Panc1 (cell line): ENCODE data around the gene FCGBP. TPM values are rescaled to one million over a fixed set of nuclear protein-coding genes. Genes with fewer than 3 reads are reported as not detected.

ENCODE experiments used
- ATAC-seq: fragments of 200-7000 bp; cut with Tn5 transposase; 2 replicates; pipeline ENCODE4 v1.9.1; 2020; ENCODE audit warnings: mild to moderate bottlenecking, moderate library complexity
- BruUV-seq: library from RNA; stranded (reverse); fragments of 400-500 nt; replicated peaks from 2 replicates; lab custom pipeline; 2021; lab: Mats Ljungman, UMichigan
- CTCF ChIA-PET: fragments of 300-600 bp; sonication (Branson Sonifier 250); formaldehyde crosslinking; loops from one replicate; lab custom pipeline; 2022; ENCODE audit warnings: antibody characterized with exemption; lab: Charles Lee
- POLR2A ChIA-PET: fragments of 300-600 bp; sonication (Branson Sonifier 250); formaldehyde crosslinking; loops from one replicate; lab custom pipeline; 2022; ENCODE audit warnings: antibody characterized with exemption; lab: Charles Lee
- DNase-seq: peaks from one replicate; pipeline ENCODE4 v3.0.0-alpha.2; 2010; ENCODE audit warnings: low read depth, low spot score
- H3K27ac ChIP-seq: 2 replicates; pipeline ENCODE4 v1.5.1; 2011; ENCODE audit warnings: mild to moderate bottlenecking, low read length, inconsistent platforms
- H3K27me3 ChIP-seq: fragments of 200-500 bp; sonication (Bioruptor generic); 2 replicates; pipeline ENCODE4 v1.6.0; 2014; ENCODE audit warnings: low read length, inconsistent platforms; ENCODE audit not compliant: control insufficient read depth, insufficient read depth
- H3K36me3 ChIP-seq: fragments of 200-500 bp; sonication (Bioruptor generic); 2 replicates; pipeline ENCODE4 v1.5.1; 2014; ENCODE audit warnings: inconsistent platforms, mild to moderate bottlenecking, low read length, moderate library complexity; ENCODE audit not compliant: control insufficient read depth, insufficient read depth
- H3K4me1 ChIP-seq: 2 replicates; pipeline ENCODE4 v1.5.1; 2011; ENCODE audit warnings: inconsistent platforms, mild to moderate bottlenecking, low read length, moderate library complexity; ENCODE audit not compliant: control insufficient read depth, insufficient read depth
- H3K4me3 ChIP-seq, 2 experiments: 2 replicates each; pipeline ENCODE4 v1.5.1; 2011 to 2012; ENCODE audit warnings: low read depth in 2 of 2, low read length in 2 of 2, mild to moderate bottlenecking in 2 of 2, inconsistent platforms in 1 of 2, moderate library complexity in 1 of 2
- H3K9me3 ChIP-seq: fragments of 200-500 bp; sonication (Bioruptor generic); 2 replicates; pipeline ENCODE4 v1.5.1; 2014; ENCODE audit warnings: low read depth, mild to moderate bottlenecking, inconsistent platforms, low read length, moderate library complexity; ENCODE audit not compliant: control insufficient read depth, insufficient read depth
- CTCF ChIP-seq: fragments of 450-650 bp; IDR thresholded peaks from 2 replicates; pipeline ENCODE4 v1.5.1; 2017; ENCODE audit warnings: mild to moderate bottlenecking
- POLR2AphosphoS5 ChIP-seq: IDR thresholded peaks from 2 replicates; pipeline ENCODE4 v1.6.1; 2012; ENCODE audit warnings: mild to moderate bottlenecking, low read depth, low read length, moderate library complexity
- REST ChIP-seq, 2 experiments: IDR thresholded peaks; 2 replicates each; pipeline ENCODE4 v1.6.1; 2011 to 2012; ENCODE audit warnings: low read depth in 2 of 2, control low read depth in 1 of 2, low read length in 1 of 2, mild to moderate bottlenecking in 1 of 2, moderate library complexity in 1 of 2; ENCODE audit not compliant: insufficient read depth in 1 of 2
- SIN3A ChIP-seq: IDR thresholded peaks from 2 replicates; pipeline ENCODE4 v1.6.1; 2012; ENCODE audit warnings: low read depth, mild to moderate bottlenecking, low read length, moderate library complexity, borderline replicate concordance; ENCODE audit not compliant: insufficient read depth
- TCF7L2 ChIP-seq: IDR thresholded peaks from 2 replicates; pipeline ENCODE4 v1.6.1; 2011; ENCODE audit warnings: mild to moderate bottlenecking, low read depth, low read length, inconsistent platforms
- in situ Hi-C: cut with HindIII; loops from 2 replicates; pipeline ENCODE4 v1.10.0; 2016; ENCODE audit warnings: low sequenced_read_pairs, low pct_unique_long_range_greater_than_20kb
- intact Hi-C: fragments of 100-400 bp; cut with micrococcal nuclease; formaldehyde crosslinking; loops from one replicate; pipeline ENCODE4 v1.10.0; 2022; ENCODE audit not compliant: unreplicated experiment
- total RNA-seq: library from RNA; stranded (reverse); gene quantifications from one replicate; pipeline ENCODE4 v1.2.1, GENCODE V29; 2021; ENCODE audit not compliant: unreplicated experiment

Gene FCGBP
- total RNA-seq, 1 experiment from 2014 or later, result 6.4 TPM

GRCh38 chr19:39924952-39925351, 9.5 kb downstream of the FCGBP start:
- in situ Hi-C loops (loop anchor here (10.0 to 25.0 kb wide), 4 partner anchors 130 to 938 kb away; partner anchors contain the start of genes C19orf47, FBXO17, PLD3 and ZNF780B), intact Hi-C loops (no loop called here)
- Histone ChIP-seq H3K9me3 (no peaks in the 10 kb centered on the region), H3K4me1 (no peaks in the 10 kb centered on the region), H3K27me3 (peaks cover 5% of the 10 kb centered on the region; the same call in 1 of the 2 replicates), H3K27ac (no peak overlapping the region), H3K4me3 (no peak overlapping the region), H3K36me3 (no peaks in the 10 kb centered on the region)
- ATAC-seq (no peak), DNase-seq (no peak)
- BruUV-seq, result no TSS peak
- ChIA-PET CTCF (interaction anchor here (0.7 to 2.8 kb wide), 6 partner anchors 10 to 380 kb away, joined by 3 to 16 read pairs (median 6); partner anchors contain the start of gene PSMC4), POLR2A (interaction anchor here (0.5 to 1.8 kb wide), 8 partner anchors 10 to 265 kb away, joined by 3 to 14 read pairs (median 7); partner anchors contain the start of gene PSMC4)
- TF ChIP-seq CTCF (no peak), TCF7L2 (no peak), REST (IDR thresholded peaks at IDR 0.05; ENCODE audit: insufficient read depth in 1 of 2, low read depth in 2 of 2, low read length in 1 of 2) (no peak), SIN3A (no peak), POLR2AphosphoS5 (no peak)

GRCh38 chr19:39924389-39924788, 10.0 kb downstream of the FCGBP start:
- Histone ChIP-seq H3K9me3 (no peaks in the 10 kb centered on the region), H3K4me1 (no peaks in the 10 kb centered on the region), H3K27me3 (peaks cover 5% of the 10 kb centered on the region; the same call in 1 of the 2 replicates), H3K27ac (no peak overlapping the region), H3K4me3 (no peak overlapping the region), H3K36me3 (no peaks in the 10 kb centered on the region)
- in situ Hi-C loops (loop anchor here (10.0 kb wide), 3 partner anchors 130 to 420 kb away; partner anchors contain the start of genes C19orf47, PLD3 and ZNF780B), intact Hi-C loops (no loop called here)
- no peak for DNase-seq
- TF ChIP-seq REST (IDR thresholded peaks at IDR 0.05; ENCODE audit: insufficient read depth in 1 of 2, low read depth in 2 of 2, low read length in 1 of 2) (no peak), POLR2AphosphoS5 (no peak)
- ATAC-seq, result peak; percentile 6; the same call in 1 of the 2 replicates
- BruUV-seq, result no TSS peak
- POLR2A ChIA-PET, result interaction anchor here (0.6 to 1.8 kb wide), 4 partner anchors 22 to 97 kb away, joined by 3 to 14 read pairs (median 8); partner anchors contain the start of gene PSMC4
- CTCF ChIA-PET, result interaction anchor here (0.6 to 2.8 kb wide), 4 partner anchors 42 to 767 kb away, joined by 3 to 16 read pairs (median 7); partner anchors contain the start of gene PSMC4
